ENCODE data around the gene SGTB.
"Not testable (repeated sequence)": the region's sequence is repeated elsewhere in the genome, so short reads cannot be mapped to it uniquely, and the experiment has no call there.

The SGTB gene

GRCh38 chr5:65663804-65664521 is 57.9 kb downstream of the SGTB start:
- DNase-seq: peak; percentile 22

GRCh38 chr5:65654713-65655112 is 67.2 kb downstream of the SGTB start:
- DNase-seq: no peak

GRCh38 chr5:65651144-65651543 is 70.8 kb downstream of the SGTB start:
- DNase-seq: no peak

- no peak for DNase-seq
These were observed 74.0 kb downstream of the SGTB start for GRCh38 chr5:65647941-65648340.

DNA sequence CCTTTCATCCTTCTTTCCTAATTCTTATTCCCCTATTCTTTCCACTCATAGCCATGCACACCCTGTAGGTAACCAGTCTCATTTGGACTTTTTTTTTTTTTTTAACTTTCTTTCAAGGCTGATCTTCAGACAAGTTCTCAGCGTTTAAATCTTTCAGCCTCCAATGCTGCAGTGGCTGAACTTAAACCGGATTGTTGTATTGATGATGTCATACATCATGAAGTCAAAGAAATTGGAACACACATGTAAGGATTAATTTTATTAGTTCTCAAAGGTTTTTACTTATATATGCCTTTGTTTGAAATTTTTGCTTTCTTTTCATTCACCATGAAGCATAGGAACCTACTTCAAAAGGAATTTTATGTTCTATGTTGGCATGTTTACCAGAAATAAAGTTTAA is 75.0 kb downstream of the SGTB start:
- no peak for DNase-seq

DNA sequence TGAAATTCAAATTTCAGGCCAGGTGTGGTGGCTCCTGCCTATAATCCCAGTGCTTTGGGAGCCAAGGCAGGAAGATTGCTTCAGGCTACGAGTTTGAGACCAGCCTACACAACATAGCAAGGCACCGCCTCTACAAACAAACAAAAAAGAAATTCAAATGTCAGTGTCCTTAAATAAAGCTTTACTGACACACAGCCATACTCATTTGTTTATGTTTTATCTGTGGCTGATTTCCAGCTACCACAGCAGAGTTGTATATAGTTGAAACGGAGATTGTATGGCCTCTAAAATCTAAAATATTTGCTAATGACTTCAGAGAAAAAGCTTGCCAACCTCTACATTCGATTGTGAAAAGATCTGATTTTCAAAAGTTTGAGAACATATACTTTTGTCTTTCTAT is 81.7 kb downstream of the SGTB start:
- DNase-seq: no peak

DNA sequence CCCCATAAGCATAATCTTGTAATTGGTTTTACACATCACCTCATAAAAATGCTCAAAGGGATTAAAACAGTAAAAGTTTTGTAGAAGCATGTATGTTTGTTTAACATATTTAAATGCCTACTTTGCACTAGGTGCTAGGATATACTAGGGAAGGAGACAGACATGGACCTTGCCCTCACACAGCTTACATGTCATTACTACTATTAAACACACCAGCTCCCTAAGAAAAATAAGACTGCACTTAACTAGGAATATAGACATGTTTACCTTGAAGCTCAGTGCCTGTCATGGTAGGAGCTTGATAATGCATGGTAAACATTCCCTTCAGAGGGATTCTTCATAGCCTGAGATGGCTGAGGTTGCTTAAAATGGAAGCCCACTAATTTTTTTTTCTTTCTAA is 90.9 kb downstream of the SGTB start:
- DNase-seq: no peak

DNA sequence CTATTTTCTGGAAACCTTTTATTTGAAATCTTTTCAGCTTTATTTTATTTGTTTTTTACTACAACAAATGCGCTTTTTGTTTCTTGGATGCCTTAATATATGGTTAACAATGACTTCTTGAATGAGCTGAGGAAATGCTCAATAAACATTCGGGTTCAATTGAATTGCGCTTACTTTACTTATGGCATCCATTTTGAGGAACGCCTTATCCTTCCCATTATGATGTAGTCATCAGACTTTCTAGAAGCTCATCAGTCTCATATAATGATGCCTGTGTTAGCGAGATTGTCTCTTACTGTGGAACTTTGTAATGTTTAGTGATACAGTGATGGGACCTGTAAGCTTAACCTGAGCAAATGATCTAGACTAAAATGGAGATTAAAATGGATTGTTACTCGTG is 96.2 kb downstream of the SGTB start:
- no peak for DNase-seq

DNA sequence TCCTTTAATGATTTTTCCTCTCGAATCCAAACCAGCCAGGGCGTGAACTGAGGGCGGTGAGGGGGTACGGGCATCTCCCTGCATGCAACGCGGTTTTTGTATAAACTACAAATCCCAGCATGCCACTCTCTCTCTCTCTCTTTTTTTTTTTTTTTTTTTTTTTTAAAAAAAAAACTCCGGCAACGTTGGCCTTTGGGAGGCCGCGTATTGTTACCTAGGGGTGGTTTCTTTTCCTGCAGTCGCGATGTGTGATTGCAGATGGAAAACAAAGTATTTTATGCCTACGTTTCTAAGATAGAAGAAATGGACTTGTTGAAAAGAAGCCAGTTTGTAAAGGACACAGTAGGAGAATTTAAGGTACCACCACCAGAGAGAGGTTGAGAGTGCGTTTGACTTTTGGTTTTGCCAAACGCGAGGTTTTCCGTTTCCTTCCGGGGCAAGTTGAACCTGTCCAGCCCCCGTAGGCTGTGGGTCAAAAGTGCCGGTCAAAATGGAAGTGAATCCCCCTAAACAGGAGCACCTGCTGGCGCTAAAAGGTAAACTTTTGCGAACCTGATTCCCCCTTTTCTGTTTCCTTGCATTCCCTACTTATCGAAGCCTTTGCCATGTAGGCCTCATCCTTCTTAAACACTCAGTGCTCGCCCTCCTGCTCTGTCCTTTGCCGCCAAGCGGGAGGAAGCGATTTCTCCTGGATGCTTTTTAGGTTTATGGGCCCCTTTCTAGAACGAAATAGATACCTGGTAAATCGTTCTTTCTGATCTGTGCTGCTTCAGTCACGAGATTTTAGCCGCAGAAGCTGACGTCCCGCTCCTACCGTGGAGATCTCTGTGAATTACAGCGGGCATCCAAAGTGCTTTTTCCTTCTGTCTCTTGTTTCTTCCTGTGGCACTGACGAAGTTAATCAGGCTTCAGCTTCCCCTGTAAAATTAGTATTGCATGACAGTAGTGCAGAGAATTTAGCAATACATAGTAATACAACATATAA is 97.0 kb downstream of the SGTB start, which contains the start of the genes SHLD3 and TRAPPC13:
Gene SHLD3 (plus strand): TSS at position 457 of the 985 bp plus-strand sequence. CDS start 4,561 bp downstream, outside the sequence.
Gene TRAPPC13 (plus strand): TSS at position 457 of the 985 bp plus-strand sequence. CDS start 34 bp downstream, at position 491.
- DNase-seq: peak; percentile 88

GRCh38 chr5:65624025-65624570 is 97.8 kb downstream of the SGTB start, which contains the start of gene TRIM23:
Gene TRIM23 (minus strand): TSS chr5:65624333. CDS start chr5:65624274, 59 bp downstream.
- DNase-seq: peak; percentile 92

DNA sequence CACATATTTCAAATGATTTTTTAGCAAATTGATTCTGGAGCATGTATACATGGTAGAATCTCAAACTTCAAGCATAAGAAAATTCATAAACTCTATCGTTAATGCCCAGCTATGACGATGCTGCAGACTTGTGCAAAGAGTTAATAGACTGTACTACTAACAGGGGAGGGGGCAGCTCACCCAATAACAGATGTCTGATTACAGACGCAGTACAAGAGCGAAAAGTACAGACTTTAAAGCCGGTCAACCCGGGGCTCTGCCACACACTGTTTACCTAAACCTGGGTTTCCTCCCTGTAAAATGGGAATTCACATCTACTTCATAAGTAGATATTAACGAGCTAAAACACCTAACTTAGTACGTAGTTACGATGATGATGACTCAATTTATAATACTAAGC is 98.4 kb downstream of the SGTB start:
- no peak for DNase-seq

- not testable (repeated sequence) for DNase-seq
These were observed 99.9 kb downstream of the SGTB start for GRCh38 chr5:65621961-65622360.

DNA sequence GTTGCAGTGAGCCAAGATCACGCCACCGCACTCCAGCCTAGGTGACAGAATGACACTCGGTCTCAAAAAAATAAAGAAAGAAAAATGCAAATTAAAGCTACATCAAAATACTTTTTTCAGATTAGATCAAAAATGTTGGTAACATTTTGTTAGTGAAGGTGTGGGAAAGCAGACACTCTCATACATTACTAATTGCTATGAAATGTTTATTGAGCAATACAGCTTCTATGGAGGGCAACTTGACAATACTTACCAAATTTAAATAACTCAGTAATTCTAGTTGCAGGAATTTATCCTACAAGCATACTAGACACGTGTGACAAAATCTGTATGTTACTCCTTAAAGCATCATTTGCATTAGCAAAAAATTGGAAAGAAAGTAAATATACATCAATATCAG is 101.9 kb downstream of the SGTB start:
- no peak for DNase-seq

Measured in fibroblast of skin of right quadriceps (primary cell).